GM18508 (cell line): Measurements from ENCODE around the gene EEIG1.
A peak's percentile ranks its signal among the peaks of the same experiment; 100 is the strongest.

ENCODE experiments used
- ATAC-seq: cut with Tn5 transposase; IDR thresholded peaks from one replicate; pipeline ENCODE4 v1.9.1; 2021; ENCODE audit warnings: moderate number of reproducible peaks; ENCODE audit not compliant: insufficient read depth, unreplicated experiment

Gene EEIG1

DNA sequence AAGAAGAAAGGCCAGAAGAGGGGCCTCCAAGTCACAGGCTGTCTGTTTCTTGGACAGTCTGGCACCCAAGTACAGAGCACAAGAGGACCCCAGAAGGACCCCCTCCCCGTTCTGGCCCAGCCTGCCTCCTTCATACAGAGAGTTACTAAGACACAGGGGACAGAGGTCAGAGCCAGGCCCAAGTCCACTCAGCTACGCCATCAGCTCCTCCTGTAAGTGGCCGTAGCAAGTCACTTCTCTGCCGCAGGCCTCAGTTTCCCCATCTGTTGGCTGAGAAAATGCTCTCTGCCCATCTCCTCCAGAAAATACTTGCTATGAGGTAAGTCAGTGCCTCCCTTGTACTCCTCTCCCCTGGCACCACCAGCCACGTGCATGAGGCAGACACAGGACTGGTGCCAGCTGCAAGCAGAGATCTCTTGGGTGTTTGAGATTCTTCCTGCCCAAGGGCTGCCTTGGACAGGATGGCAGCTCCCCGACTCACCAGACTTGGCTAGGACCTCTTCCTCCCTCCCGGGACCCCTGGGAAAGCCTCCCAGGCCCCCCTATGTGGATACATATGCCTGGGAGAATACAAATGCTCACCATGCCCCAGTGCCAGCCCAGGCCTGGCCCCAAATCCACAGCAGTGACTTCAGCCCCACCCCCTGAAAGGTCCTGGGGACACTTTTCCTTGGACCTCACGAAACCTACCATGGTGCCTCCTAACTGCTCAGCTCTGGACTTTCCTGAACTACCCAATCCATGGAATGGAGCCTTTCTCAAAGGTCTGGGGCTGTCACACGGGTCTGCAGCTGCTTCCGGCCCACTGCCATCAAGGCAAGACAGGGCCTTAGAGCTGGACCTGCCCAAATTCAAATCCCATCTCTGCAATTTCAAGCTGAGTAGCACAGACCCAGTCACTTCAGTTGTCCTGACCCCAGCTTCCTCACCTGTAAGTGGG lies 5.1 kb downstream of the EEIG1 start:
- no peak for ATAC-seq

DNA sequence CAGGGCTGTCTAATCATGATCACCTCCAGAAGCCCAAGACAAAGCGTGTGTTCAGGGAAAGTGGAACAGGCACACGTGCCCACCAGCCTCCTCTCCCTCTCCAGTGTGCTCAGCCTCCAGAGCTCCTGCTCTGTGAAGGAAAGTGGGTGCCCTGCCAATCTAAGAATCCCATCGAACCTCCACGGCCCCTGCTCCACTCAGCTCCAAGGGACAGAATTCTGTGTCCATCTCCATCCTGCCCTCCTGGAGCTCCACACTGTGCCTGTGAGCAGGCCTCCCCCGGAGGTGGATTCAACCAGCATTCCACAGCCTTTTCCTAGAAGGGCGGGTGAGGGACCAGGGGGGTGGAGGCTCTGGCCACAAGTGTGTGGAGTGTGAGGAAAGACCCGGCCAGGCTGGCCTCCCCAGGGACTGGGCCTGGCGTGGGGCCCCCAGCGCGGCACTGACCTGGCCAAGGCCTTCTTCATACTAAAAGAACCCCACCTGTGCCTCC lies 6.0 kb downstream of the EEIG1 start:
- no peak for ATAC-seq

DNA sequence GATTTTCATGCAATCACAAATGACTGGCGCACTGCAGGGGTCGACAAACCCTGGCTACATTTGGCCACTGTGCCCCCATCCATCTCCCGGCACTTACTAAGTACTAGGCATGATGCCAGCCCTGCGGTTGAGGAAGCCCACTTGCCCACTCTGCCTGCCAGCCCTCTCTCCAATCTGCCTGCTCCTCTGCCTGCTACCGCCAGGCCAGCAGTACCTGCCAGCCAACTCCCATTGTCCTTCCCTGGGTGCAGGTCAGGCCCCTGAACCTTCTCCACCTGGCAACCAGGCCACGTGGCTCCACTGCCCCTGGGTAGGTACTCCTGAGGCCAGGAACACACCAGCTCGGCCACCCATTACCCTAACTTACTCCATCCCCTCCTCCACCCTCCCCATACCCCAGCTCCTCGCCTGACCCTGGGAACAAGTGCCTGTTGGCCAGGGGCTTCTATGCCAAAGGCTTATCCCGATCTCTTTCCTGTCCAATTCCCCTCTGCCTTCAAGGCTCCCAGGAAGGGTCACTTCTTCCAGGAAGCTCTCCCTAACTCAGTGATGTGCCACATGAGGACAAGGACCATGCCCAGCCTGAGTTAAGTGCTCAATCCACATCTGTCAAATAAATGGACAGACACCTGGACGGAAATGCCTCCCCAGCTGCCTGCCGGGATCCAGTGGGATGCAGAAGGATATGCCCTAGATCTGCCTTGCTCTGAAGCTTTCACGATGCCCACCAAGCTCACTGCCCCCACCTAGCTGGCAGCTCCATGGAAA lies 6.6 kb downstream of the EEIG1 start:
- ATAC-seq, result no peak

GRCh38 chr9:127973169-127974000 lies 7.4 kb downstream of the EEIG1 start:
- no peak for ATAC-seq

GRCh38 chr9:127972236-127972871 lies 8.4 kb downstream of the EEIG1 start:
- no peak for ATAC-seq

DNA sequence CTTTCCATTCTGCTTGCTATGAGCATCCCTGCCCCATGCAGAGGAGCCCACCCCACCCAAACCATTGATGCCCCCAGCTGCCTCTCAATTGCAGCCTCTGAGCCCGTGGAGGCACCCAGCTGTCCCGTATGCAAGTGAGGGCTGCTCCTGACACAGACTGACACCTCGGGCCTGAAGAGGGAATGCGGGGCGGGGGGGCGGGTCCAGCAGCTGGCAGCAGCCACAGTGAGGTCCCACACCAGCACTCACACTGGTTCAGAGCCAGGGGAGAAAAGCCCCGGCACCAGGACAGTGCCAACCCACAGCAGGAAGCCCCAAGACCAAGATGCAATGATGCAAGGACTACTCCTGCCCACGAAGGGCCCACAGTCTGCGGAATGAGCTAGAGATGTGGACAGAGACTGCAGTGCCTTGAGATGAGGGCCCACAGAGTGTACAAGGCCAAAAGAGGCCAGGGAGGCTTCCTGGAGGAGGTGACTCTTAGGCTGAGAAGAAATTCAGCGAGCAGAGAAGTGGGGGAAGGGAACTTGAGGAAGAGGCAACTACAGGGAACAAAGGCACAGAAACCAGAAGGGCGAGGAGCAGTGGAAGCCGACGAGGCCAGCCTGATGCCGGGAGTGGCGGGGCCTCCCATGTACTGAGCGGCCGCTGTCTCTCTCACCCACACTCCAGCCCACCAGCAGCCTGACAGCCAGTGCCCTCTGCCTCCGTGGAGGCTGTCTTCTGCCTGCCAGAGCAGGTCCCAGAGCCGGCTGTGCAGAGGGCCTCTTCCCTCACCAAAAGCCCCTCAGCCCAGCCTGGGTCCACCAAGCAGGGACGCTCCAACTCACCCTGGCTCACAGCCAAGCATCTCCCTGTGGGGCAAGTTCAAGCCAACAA lies 9.2 kb downstream of the EEIG1 start:
- no peak for ATAC-seq

GRCh38 chr9:127970401-127971313 lies 10.1 kb downstream of the EEIG1 start:
- ATAC-seq, result peak; percentile 54

DNA sequence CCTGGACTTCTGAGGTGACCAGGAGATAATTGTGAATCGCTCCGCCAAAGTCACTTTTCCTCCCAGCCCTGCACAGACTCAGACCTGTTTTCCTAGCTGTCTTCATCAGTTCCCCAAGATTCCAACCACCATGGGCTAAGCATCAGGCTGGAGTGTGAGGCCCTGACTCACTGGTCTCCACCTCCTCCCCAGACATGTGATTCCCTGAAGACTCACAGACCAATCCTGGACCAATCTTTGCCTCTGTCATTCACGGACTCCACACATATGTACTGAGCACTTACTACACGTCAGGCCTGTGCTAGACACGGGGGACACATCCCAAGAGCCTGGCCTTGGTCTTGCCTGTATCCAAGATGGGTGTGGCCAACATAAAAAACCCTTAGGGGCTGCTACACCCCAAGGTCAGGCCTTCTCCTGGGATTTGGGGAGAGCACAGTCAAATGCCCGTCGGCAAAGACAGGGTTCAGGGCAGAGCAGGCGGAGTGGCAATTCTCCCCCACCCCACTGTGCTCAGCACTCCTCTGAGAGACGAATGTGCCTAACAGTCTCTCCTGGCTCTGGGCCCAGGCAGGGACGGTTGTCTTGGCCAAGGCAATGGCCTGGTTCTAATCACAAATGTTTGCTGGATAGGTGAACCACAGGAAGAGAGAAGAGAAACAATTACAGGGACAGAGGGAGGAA lies 11.9 kb downstream of the EEIG1 start:
- no peak for ATAC-seq

- ATAC-seq, result no peak
Observed at GRCh38 chr9:127968042-127968441, 12.7 kb downstream of the EEIG1 start.

- ATAC-seq, result no peak
Observed at GRCh38 chr9:127967151-127967809, 13.5 kb downstream of the EEIG1 start.

DNA sequence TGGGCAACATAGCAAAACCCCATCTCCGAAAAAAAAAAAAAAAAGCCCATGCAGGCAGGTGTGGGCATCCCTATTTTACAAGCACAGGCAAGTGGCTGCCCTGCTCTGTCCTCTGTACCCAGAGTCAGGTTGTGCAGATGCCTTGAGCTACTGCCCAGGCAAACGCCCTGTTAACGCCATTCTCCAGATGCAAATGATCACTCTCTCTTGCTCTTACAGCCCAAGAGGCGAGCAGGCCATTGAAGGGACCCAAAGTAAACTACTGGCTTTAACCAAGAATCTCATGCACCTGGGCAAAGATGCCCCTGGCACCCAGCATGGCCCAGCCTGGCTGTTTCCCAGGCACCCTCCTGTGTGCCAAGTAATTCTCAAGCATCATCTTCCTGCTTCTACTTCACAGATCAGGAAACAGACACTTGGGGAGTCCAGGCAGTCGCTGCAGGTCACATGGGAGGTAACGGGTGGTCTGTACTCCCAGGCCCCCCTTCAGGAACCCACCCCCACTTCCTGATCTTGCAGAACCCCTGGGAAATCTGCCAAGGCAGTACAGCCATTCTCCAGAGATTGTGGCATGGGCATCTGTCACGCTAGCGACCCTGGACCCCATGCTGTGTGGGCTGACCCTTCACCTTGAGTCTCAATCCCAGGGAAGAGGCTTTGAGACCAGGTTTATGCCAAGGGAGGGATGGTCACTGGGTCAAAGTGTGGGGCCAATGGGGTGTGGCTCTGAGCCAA lies 14.2 kb downstream of the EEIG1 start:
- ATAC-seq, result no peak

- no peak for ATAC-seq
Observed at GRCh38 chr9:127965953-127966352, 14.8 kb downstream of the EEIG1 start.

DNA sequence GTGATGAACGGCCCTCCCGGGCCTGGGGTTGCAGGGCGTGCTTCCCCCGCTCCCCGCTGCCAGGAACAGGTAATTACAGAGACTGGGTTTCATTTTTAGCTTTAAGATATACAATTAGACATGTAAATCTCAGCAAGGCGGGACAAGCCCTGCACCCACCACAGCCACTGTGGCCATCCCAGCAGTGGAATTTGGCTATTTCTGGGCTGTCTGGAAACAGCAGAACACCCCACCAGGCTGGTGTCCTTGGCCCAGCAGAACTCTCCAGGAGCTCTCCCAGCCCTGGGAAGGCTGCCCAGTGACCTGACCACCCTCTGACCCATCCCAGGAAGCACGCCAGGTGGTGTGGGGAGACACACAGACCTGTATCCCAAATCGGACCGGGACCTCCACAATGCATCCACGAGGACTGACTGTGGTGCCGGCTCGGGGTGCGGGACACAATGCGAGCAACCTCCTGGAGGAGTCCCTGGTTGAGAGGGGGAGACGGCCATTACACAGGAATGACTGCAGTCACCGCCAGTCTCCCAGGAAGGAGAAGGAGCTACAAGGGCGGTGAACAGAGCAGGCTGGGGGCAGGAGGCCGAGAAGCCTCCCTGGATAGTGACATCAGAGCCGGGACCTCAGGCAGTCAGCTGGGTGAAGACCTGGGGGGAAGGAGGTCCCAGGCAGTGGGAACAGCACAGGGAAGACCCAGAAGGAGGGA lies 17.3 kb downstream of the EEIG1 start:
- ATAC-seq, result no peak

DNA sequence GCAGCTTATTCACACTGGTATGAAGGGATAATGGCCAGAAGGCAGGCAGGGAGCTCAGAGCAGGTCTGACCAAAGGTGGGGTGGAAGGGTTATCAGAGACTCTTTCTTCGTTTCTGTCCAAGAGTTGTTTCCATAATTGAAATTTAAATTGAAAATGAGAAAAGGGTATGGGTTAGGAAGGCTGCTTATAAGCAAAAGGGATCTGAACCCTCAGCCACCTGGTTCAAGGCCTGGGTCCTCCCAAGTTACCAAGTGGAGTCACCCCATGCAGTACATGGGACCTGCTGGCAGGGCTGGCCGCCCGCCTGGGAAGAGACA lies 17.8 kb downstream of the EEIG1 start:
- no peak for ATAC-seq

GRCh38 chr9:127962278-127962677 lies 18.5 kb downstream of the EEIG1 start:
- no peak for ATAC-seq
